ENCODE results near the gene SCARB1.

DNA sequence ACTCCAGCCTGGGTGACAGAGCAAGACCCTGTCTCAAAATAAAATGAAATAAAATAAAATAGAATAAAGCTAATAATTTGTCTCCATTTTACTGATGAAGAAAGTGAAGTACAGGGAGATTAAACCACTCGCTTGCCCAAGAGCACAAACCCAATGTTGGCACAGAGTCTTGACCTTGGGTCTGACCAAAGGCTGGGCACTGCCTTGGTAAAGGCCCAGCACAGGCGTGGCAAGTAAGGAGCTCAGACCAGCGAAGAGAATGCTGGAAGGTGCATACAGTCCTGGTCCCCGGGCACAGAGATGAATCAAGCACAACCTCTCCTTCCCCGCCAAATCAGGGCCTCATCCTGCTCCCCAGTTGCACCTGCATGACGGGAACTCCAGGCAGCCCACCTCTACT, 26.9 kb downstream of the SCARB1 start:
- TF ChIP-seq CTCF (IDR thresholded peaks at IDR 0.05) (no peak), POLR2A (IDR thresholded peaks at IDR 0.05) (no peak)
